Chondrocyte (in vitro differentiated cells): ENCODE measurements around the gene RHOBTB1. TPM values are rescaled to one million over a fixed set of nuclear protein-coding genes. Genes with fewer than 3 reads are reported as not detected.

ENCODE experiments used
- DNase-seq: peaks from one replicate; pipeline ENCODE4 v3.0.0; 2021; ENCODE audit warnings: mixed read lengths, low spot score
- H3K27ac Mint-ChIP-seq: one replicate; pipeline ENCODE4 v1.8.0; 2021; ENCODE audit warnings: mild to moderate bottlenecking, moderate library complexity, mixed read lengths; ENCODE audit not compliant: unreplicated experiment
- H3K27me3 Mint-ChIP-seq: 2 replicates; pipeline ENCODE4 v1.8.0; 2021; ENCODE audit warnings: low read depth, mixed read lengths
- H3K36me3 Mint-ChIP-seq: 2 replicates; pipeline ENCODE4 v1.8.0; 2021; ENCODE audit warnings: low read depth, mixed read lengths
- H3K4me1 Mint-ChIP-seq: 2 replicates; pipeline ENCODE4 v1.8.0; 2021; ENCODE audit warnings: low read depth, mild to moderate bottlenecking, mixed read lengths
- H3K4me3 Mint-ChIP-seq: one replicate; pipeline ENCODE4 v1.8.0; 2021; ENCODE audit warnings: mild to moderate bottlenecking, moderate library complexity, mixed read lengths; ENCODE audit not compliant: unreplicated experiment
- H3K9me3 Mint-ChIP-seq: 2 replicates; pipeline ENCODE4 v1.8.0; 2021; ENCODE audit warnings: low read depth, mixed read lengths
- total RNA-seq: library from RNA; stranded (reverse); gene quantifications from 3 replicates; pipeline ENCODE4 v1.2.1, GENCODE V29; 2021
- TF ChIP-seq, protein P1 (sequence below): fragments of 200-600 bp; sonication (generic); IDR thresholded peaks from 2 replicates; pipeline ENCODE4 v1.5.0; 2021; ENCODE audit warnings: antibody characterized with exemption, mild to moderate bottlenecking, moderate library complexity

Gene RHOBTB1
- total RNA-seq, 1 donor from 2014 or later, result 19.2 TPM

- H3K9me3 Mint-ChIP-seq, result no peaks in the 10 kb centered on the region
- H3K4me1 Mint-ChIP-seq, result peaks cover 9% of the 10 kb centered on the region
- no peak for DNase-seq
- no peak overlapping the region for H3K27ac Mint-ChIP-seq
- H3K27me3 Mint-ChIP-seq, result no peaks in the 10 kb centered on the region
- TF ChIP-seq, protein P1, sequence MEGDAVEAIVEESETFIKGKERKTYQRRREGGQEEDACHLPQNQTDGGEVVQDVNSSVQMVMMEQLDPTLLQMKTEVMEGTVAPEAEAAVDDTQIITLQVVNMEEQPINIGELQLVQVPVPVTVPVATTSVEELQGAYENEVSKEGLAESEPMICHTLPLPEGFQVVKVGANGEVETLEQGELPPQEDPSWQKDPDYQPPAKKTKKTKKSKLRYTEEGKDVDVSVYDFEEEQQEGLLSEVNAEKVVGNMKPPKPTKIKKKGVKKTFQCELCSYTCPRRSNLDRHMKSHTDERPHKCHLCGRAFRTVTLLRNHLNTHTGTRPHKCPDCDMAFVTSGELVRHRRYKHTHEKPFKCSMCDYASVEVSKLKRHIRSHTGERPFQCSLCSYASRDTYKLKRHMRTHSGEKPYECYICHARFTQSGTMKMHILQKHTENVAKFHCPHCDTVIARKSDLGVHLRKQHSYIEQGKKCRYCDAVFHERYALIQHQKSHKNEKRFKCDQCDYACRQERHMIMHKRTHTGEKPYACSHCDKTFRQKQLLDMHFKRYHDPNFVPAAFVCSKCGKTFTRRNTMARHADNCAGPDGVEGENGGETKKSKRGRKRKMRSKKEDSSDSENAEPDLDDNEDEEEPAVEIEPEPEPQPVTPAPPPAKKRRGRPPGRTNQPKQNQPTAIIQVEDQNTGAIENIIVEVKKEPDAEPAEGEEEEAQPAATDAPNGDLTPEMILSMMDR, result no peak
- no peak overlapping the region for H3K4me3 Mint-ChIP-seq
- no peaks in the 10 kb centered on the region for H3K36me3 Mint-ChIP-seq
Observed at GRCh38 chr10:60985951-60986350, 42.0 kb upstream of the RHOBTB1 start.

- no peak overlapping the region for H3K4me3 Mint-ChIP-seq
- no peaks in the 10 kb centered on the region for H3K27me3 Mint-ChIP-seq
- H3K27ac Mint-ChIP-seq, result peak overlapping the region; percentile 54
- no peaks in the 10 kb centered on the region for H3K9me3 Mint-ChIP-seq
- H3K4me1 Mint-ChIP-seq, result peaks cover 42% of the 10 kb centered on the region
- no peaks in the 10 kb centered on the region for H3K36me3 Mint-ChIP-seq
- TF ChIP-seq, protein P1, result no peak
- DNase-seq, result no peak
Observed at GRCh38 chr10:60980997-60981396, 37.0 kb upstream of the RHOBTB1 start.

DNA sequence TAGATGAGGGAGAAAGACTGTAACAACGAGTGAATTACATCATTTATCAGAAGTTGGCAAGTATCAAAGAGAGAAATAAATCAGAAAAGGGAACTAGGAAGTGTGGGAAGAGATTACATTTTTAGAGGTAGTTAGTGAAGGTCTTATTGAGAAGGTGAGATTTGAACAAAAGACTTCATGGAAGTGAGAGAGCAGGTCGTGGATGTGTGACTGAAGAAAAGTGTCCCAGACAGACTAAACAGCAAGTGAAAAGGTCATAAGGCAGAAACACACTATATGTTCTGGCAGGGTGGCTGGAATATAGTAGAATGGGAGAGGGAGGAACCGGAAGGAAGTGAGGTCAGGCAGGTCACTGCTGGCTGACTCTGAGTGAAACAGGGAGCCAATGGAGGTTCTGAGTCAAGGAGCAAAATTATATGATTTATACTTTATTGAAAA, 35.7 kb upstream of the RHOBTB1 start:
- Mint-ChIP-seq H3K4me3 (no peak overlapping the region), H3K9me3 (no peaks in the 10 kb centered on the region), H3K27me3 (no peaks in the 10 kb centered on the region), H3K27ac (peak overlapping the region; percentile 10), H3K36me3 (no peaks in the 10 kb centered on the region), H3K4me1 (peaks cover 51% of the 10 kb centered on the region)
- TF ChIP-seq, protein P1, result no peak
- DNase-seq, result no peak

DNA sequence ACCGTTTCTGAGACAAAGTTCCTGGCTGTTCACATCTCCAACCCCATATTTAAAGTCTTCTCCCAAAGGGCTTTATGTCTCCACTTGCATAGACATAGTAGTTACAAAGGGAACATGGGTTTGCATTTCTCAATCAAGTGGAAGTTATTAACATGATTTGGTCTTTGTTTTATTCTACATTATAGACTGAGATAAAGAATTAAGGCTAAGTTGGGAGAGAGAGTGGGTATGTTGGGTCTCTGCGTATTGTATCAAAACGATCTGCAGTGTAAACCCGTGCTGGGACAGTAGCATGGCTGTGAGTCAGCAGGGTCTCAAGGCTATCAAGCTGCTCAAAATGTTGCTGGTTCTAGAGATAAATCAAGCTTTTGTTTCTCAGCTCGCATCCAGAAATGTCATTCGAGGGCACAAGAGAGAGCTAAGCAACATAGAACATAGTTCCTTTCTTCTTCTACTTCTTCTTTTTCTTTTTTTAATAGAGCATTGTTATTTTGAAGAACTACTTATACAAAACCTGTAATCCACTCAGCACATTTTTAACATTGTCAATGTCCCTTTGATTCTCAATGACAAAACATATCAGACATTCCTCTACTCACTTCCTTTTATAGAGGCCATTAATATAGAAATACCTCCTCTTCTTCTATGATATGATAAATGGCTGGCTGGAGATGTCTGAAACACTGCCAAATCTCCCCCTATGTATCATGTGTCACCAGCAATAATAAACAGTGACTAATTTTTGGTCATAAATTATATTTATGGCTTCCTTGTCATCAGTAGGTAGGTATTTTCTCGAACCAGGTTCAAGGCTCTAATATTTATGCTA, 34.5 kb upstream of the RHOBTB1 start:
- Mint-ChIP-seq H3K9me3 (no peaks in the 10 kb centered on the region), H3K4me1 (peaks cover 57% of the 10 kb centered on the region), H3K27ac (no peak overlapping the region), H3K27me3 (no peaks in the 10 kb centered on the region), H3K36me3 (no peaks in the 10 kb centered on the region), H3K4me3 (no peak overlapping the region)
- DNase-seq, result no peak
- TF ChIP-seq, protein P1, result no peak

GRCh38 chr10:60977161-60978122, 33.5 kb upstream of the RHOBTB1 start:
- Mint-ChIP-seq H3K4me3 (no peak overlapping the region), H3K27me3 (no peaks in the 10 kb centered on the region), H3K27ac (no peak overlapping the region), H3K4me1 (peaks cover 57% of the 10 kb centered on the region), H3K36me3 (no peaks in the 10 kb centered on the region), H3K9me3 (no peaks in the 10 kb centered on the region)
- DNase-seq, result no peak
- TF ChIP-seq, protein P1, result no peak
